HG02571 (cell line): ENCODE results near the gene DELE1.
A peak's percentile ranks its signal among the peaks of the same experiment; 100 is the strongest.

Experiments used
- ATAC-seq: cut with Tn5 transposase; IDR thresholded peaks from one replicate; pipeline ENCODE4 v1.9.1; 2021; ENCODE audit warnings: mild to moderate bottlenecking, moderate library complexity; ENCODE audit not compliant: unreplicated experiment

The DELE1 gene, protein sequence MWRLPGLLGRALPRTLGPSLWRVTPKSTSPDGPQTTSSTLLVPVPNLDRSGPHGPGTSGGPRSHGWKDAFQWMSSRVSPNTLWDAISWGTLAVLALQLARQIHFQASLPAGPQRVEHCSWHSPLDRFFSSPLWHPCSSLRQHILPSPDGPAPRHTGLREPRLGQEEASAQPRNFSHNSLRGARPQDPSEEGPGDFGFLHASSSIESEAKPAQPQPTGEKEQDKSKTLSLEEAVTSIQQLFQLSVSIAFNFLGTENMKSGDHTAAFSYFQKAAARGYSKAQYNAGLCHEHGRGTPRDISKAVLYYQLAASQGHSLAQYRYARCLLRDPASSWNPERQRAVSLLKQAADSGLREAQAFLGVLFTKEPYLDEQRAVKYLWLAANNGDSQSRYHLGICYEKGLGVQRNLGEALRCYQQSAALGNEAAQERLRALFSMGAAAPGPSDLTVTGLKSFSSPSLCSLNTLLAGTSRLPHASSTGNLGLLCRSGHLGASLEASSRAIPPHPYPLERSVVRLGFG

DNA sequence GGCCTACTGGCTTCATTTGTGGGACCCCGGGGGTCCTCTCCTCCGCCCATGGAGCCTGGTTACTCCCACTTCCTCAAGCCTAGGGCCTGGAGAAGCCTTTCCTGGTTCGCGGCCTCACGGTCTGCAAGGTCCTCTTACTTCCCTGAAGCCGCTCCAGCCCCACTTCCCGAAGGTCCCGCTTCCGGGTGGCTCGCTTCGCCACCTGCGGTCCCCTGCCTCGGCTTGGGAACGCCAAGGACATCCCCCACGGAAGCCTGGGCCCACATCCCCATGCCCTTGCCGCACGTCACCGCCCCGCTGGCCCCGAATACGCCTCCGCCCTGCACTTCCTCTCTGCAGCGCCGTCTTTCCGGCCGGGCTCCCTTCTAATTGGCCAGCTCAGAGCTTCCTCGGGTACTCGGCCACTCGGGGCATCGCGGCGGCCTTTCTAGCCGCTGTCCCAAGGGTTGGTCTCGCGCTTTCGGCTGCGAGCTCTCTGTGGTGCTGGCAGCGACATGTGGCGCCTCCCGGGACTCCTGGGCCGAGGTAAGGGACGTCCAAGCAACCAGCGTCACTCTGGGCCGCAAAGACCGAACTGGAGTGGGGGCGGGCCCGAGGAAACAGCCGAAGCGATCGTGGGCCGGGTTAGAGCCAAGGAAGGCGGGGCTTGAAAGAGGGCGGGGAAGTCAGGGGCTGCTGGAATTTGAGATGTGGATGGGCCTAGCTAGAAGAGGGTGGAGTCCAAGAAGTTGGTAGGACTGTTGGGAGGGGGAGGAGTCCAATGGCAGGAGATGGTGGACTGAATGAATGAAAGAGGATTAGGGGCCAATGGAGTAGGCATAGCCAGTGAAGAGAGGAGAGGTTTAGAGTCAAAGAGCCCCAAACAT, at the start of gene DELE1:
Gene DELE1 (plus strand): TSS at position 424 of the 866 bp plus-strand sequence. CDS start 71 bp downstream, at position 495.
- ATAC-seq: peak; percentile 98

DNA sequence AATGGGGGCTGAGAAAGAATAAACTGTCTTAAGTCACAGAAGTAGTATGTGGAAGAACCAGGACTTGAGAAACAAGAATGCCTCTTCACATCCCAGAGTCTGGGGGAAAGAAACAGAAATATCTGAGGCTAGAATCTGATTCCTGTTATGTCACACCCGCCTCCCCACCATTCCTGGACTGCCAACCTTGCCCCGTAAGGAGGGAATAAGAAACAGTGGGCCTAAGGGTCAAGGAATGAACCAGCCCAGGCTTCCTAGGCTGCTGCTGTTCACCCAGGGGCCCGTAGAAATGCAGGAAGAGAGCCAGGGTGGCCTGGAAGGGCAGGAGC, 49.8 kb upstream of the DELE1 start:
- ATAC-seq: no peak

GRCh38 chr5:141874262-141874964, 49.3 kb upstream of the DELE1 start:
- ATAC-seq: no peak

DNA sequence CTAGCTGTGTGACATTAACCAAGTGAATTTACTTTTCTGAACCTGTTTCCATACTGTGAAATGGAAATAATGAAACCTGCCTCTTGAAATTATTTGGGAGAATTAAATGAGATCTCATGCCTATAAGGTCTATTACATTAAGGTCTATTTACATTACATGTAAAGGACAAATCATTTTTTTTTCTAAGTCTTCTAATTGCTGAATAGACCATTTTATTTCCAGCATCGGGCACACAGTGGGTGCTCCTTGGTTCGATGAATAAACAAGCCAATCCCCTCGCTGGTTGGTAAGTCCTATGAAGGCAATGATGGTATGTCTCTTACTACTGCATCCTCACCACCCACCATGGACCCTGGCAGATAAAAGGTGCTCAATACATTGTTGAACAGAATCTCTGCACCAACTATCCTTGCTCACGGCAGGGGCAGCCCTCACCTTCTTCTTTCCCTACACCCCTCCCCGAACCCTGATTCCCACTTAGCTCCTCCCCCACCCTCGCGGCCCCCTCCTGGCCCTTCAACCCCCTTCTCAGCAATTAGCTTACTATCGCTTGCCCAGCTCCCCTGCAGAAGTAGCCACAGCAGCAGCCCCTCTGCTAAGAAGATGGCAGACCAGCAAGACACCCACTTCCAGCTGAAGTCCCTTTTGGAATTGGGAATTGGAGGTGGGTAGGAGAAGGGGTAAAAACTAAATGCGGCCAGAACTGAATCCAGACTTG, 48.5 kb upstream of the DELE1 start:
- no peak for ATAC-seq

- no peak for ATAC-seq
Measured at GRCh38 chr5:141875795-141876627, 47.7 kb upstream of the DELE1 start.

DNA sequence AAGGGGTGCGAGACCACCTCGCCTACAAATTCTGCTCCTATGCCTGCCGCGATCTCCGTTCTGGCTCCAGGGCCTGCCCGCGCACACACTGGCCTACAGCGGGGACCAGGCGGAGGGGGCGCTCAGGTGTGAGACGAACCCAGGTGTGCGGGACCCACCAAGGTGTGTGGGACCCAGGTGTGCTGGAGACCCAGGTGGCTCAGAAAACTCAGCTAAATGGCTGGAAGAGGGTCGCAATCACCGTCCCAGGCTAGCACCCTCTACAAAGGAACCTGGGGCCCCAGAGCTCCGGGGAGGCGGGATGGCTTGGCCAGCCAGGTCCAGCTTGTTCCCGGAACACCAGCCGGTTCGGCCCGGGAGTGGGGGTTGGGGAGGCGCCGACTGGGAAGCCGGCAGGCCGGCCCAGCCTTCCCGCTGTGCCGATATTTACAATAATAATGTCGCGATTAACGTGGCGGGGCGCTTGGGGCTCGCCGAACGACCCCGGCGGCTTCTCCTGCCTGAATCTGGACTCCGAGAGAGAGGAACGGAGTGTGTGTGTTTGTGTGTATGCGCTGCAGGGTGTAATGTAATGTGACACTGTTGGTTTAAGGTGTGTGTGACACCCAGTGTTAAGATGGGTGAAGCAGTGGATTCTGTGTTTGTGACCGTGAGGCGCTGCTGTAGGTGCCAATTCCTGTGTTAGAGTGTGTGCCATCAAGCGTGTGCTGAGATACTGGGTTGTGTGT, 46.9 kb upstream of the DELE1 start:
- ATAC-seq: no peak

DNA sequence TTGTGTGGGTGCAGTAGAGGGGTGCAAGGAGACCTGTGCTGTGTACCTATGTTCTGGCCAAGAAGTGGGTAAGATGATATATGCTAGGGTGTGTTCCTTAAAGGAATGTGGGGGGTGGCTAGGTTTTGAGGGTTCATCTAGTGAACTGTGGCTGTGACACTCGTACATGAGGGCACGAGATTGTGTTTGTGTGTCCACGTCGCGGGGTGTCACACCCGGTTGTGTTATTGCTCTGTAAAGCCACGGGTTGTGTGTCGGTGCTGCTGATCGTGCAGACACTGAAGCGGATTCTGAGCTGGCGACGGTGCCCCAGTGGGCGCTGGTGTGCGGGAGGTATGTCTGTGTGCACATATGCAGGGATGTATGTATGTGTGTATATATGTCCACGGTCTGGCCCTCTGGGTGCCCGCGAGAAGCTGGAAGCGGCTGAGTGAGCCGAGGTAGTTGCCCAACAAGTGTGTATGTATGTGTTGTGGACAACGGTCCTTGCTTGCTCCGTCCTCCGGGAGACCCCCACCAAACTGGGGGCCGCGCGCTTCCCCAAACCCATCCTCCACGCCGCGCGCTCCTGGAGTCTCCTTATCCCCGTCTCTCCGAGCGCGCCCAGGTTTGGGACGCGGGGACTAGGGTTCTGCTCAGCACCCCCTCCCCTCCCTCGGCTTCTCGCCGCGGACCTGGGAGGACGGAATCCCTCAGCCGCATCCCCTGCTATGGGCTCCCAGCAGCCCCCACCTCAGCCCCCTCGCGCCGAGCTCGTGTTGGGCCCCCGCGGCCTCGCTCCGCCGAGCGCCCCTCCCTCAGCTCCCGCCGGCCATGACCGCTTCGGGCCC, 46.1 kb upstream of the DELE1 start:
- ATAC-seq: no peak

DNA sequence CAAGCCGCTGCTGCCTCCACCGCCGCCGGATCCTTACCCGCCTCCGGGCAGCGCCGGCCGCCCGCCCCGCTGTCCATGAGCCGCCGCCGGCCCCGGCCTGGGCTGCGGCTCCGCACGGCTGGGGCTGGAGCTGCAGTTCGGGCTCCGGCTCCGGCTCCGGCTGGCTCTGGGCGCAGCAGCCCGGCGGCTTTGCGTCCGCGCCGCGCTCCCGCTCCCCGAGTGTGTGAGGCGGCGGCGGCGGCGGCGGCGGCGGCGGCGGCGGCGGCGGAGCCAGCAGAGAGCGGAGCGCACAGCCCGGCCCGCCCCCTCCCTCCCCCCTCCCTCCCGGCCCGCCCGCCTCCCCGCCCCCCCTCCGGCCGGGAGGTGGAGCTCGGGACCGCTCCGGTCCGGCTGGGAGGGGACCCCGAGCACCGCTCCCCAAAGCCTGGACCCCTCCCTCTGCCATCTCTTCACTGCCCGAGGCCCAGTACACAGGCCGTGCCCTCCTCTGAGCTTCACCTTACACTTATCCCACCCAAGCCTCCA, 45.4 kb upstream of the DELE1 start, which contains the start of gene PCDH1:
Gene PCDH1 (minus strand): TSS at position 225 of the 525 bp plus-strand sequence. CDS start 148 bp downstream, at position 77.
- ATAC-seq: no peak

DNA sequence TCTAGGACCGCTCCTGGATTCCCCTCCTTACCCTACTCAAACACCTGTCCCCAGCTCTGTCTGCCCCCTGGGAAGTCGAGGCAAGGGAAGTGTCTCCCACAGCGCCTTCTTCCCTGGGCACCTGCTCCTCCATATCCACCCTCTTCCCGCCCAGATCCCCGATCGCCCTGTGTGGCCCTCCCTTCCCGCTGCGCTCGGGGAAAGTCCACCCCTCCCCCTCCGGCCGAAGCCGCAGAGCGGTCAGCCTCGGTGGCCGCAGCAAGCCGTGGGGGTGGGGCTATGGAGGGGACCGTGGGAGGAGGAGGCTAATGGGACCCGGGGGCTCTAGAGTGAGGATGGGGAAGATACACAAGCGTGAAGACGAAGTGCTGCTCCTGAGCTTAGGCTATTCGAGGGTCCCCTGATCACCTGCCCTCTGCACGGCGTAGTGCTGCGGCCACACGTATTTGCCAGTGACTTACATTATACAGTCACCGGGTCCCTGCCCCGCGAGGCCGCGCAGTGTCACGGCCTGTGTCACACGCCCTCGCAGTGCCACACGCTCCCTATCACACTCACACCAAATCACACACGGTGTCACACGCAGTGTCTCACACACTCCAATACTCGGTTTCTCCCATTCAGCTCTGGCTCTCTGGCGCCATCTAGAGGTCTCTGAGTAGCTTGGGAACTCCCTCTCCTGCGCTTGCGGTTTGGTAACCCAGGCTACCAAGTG, 44.8 kb upstream of the DELE1 start:
- peak; percentile 89 for ATAC-seq

DNA sequence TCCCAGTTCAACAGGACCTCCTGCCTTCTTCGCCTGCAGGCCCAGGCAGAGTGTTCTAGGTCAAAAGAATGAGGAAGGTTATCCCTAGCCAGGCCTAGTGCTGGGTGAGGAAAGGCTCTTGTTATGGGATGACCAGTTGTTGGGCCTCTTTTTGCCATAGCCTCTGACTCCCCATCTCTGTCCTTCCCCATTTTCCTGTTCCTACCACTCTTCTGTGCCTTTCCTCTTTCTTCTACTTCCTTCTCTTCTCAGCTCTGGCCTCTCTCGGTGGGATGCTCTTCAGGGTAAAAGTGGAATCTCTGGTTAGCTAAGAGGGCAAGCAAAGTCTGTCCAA, 44.3 kb upstream of the DELE1 start:
- no peak for ATAC-seq

DNA sequence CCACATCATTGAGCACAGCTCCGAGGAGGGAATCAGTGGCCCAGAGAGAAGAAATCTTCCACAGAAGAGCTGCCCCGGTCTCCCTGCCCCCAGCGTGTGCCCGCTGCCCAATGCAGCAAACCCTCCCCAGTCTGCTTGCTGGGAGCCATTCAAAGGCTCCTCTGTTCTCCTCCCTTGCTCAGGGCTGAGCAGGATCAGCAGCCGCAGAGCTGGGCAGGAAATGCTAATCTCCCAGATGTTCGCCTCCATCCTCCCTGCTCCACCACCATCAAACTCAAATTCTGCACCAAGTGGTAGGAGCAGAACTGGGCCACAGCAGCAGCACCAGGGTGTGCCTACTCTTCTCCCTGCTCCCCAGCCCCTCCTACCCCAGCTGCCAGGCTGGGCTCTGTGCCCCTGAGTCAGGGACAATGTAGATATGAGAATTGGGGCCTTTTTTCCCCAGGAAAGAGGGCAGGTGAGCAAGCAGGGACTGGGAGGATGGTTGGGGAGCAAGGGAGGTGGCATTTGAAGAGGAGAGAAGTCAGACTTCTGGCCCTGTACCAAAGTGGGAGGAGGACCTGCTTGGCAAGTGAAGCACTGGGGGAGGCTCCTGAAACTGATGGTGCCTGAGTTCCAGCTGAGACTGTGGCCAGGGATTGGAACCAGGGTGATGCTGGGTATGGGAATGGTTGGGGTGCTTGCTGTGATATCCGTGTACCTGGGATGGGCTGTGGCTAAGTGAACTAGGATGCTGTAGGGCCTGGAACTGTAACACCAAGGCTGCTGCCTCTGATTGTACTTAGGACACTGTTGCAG, 43.5 kb upstream of the DELE1 start:
- ATAC-seq: no peak

DNA sequence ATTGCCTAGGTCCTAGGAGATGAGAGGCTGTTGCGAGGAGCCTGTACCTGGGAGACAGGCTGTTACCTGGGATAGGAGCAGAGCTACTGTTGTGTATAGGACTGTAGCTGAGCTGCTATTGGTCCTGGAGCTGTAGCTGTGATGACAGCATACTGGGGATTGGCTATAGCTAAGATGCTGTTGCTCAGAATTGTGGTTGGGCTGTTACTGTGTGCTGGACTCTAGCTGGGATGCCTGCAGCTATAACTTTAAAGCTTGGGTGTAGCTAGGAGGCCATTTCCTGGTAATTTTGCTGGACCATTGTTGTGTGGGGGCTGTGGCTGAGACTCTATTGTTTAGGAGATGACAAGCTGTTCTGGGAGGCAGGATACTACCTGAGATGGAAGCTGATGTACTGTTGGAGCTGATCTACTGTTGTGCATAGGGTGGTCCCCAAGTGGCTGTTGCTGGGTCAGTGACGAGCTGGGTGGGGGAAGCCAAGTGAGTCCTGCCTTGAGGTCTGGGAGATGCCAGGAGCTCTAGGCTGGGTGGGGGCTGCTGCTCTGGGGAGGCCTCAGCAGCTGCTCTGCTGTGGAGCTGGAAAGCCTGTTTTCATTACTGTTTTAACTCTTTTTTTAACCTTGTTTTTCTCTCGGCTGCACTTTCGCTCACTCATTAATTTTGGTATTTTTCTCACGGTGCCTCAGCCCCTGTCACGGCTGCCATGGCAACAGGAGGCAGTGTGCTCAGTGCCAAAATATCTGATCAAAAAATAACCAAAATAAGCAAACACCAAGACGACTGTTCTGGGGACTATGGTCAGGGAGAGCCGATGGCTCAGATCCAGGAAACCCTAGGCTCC, 42.5 kb upstream of the DELE1 start:
- no peak for ATAC-seq

DNA sequence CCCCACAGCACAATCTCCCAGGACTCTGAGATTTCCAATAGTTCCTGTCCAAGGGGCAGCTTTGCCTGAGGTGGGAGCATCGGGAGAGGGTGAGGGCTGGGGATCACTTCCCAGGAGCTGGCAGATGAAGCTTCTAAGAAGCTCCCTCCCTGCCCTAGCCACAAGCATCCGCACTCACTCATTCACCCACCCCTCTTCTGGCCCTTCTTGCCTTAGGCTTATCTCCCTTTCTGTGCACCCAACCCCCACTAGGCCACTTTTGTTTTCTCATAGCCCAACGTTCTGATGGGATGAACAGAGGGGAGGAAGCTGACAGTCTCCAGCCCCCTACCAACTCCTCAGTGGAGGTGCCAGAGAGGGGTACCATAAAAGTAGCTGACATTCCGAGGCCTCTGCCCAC, 41.8 kb upstream of the DELE1 start:
- ATAC-seq: no peak

GRCh38 chr5:141882594-141883183, 41.0 kb upstream of the DELE1 start:
- ATAC-seq: no peak

- ATAC-seq: no peak
Measured at GRCh38 chr5:141883184-141883891, 40.3 kb upstream of the DELE1 start.
